NT2/D1 (cell line): Measurements from ENCODE around the gene DPM2.

ENCODE experiments used
- SUZ12 ChIP-seq: IDR thresholded peaks from 2 replicates; pipeline ENCODE4 v1.6.1; 2011; ENCODE audit not compliant: insufficient read length, insufficient read depth; ENCODE audit errors: extremely low read depth
- YY1 ChIP-seq: IDR thresholded peaks from 2 replicates; pipeline ENCODE4 v1.6.1; 2011; ENCODE audit not compliant: insufficient read length, insufficient read depth
- ZNF274 ChIP-seq: IDR thresholded peaks from 2 replicates; pipeline ENCODE4 v1.6.1; 2011; ENCODE audit warnings: mild to moderate bottlenecking, low read depth, low read length

- TF ChIP-seq YY1, result no peak
- no peak for TF ChIP-seq ZNF274
- TF ChIP-seq SUZ12, result no peak
These were observed 21.6 kb downstream of the DPM2 start for GRCh38 chr9:127915801-127916719.
